Central memory CD4-positive, alpha-beta T cell (primary cell): ENCODE data around the gene FAM241B.

ENCODE experiments used
- DNase-seq: peaks from one replicate; pipeline ENCODE4 v3.0.0; 2022

Gene FAM241B

GRCh38 chr10:69649786-69650550 is 19.9 kb downstream of the FAM241B start:
- no peak for DNase-seq

- DNase-seq = peak; percentile 21
Measured at GRCh38 chr10:69650589-69651261, 20.7 kb downstream of the FAM241B start.

- DNase-seq = no peak
Measured at GRCh38 chr10:69651362-69651761, 21.3 kb downstream of the FAM241B start.

- no peak for DNase-seq
Measured at GRCh38 chr10:69652111-69652856, 22.2 kb downstream of the FAM241B start.

GRCh38 chr10:69652857-69653199 is 22.8 kb downstream of the FAM241B start:
- DNase-seq = no peak

GRCh38 chr10:69653561-69653960 is 23.5 kb downstream of the FAM241B start:
- DNase-seq = no peak

- DNase-seq = no peak
Measured at GRCh38 chr10:69655124-69655867, 25.2 kb downstream of the FAM241B start.

GRCh38 chr10:69655868-69656555 is 26.0 kb downstream of the FAM241B start:
- no peak for DNase-seq

GRCh38 chr10:69656742-69657269 is 26.8 kb downstream of the FAM241B start:
- DNase-seq = no peak

- no peak for DNase-seq
Measured at GRCh38 chr10:69657430-69657829, 27.4 kb downstream of the FAM241B start.

GRCh38 chr10:69657866-69658265 is 27.8 kb downstream of the FAM241B start:
- no peak for DNase-seq

- DNase-seq = no peak
Measured at GRCh38 chr10:69659241-69660038, 29.4 kb downstream of the FAM241B start.

GRCh38 chr10:69660296-69660695 is 30.2 kb downstream of the FAM241B start:
- no peak for DNase-seq

- DNase-seq = no peak
Measured at GRCh38 chr10:69661414-69662172, 31.5 kb downstream of the FAM241B start.

GRCh38 chr10:69662173-69662877 is 32.3 kb downstream of the FAM241B start:
- DNase-seq = no peak

GRCh38 chr10:69662901-69663300 is 32.9 kb downstream of the FAM241B start:
- DNase-seq = no peak

GRCh38 chr10:69663369-69663947 is 33.4 kb downstream of the FAM241B start:
- DNase-seq = no peak

GRCh38 chr10:69665474-69666320 is 35.6 kb downstream of the FAM241B start:
- no peak for DNase-seq
